IMR-90 (cell line): Measurements from ENCODE around the gene FBXO15.

Experiments used
- BHLHE40 ChIP-seq: fragments of 150-350 bp; IDR thresholded peaks from 2 replicates; pipeline ENCODE4 v1.6.1; 2016; ENCODE audit warnings: mild to moderate bottlenecking, low read depth, low read length
- CEBPB ChIP-seq: IDR thresholded peaks from 2 replicates; pipeline ENCODE4 v1.6.1; 2012; ENCODE audit warnings: low read depth, low read length, improper control_type of control experiment
- CTCF ChIP-seq: conservative IDR thresholded peaks from 2 replicates; pipeline ENCODE4 v1.5.1; 2012; ENCODE audit warnings: mild to moderate bottlenecking, low read depth, low read length, improper control_type of control experiment
- ELK1 ChIP-seq: fragments of 150-350 bp; IDR thresholded peaks from 2 replicates; pipeline ENCODE4 v1.6.1; 2016; ENCODE audit warnings: low read depth, mild to moderate bottlenecking, low read length, moderate library complexity, borderline replicate concordance
- MAFK ChIP-seq: IDR thresholded peaks from 2 replicates; pipeline ENCODE4 v1.6.1; 2012; ENCODE audit warnings: low read depth, low read length, improper control_type of control experiment
- MAZ ChIP-seq: IDR thresholded peaks from 2 replicates; pipeline ENCODE4 v1.6.1; 2012; ENCODE audit warnings: low read depth, mild to moderate bottlenecking, low read length, improper control_type of control experiment, moderate library complexity, borderline replicate concordance
- MXI1 ChIP-seq: IDR thresholded peaks from 2 replicates; pipeline ENCODE4 v1.6.1; 2012; ENCODE audit warnings: low read depth, mild to moderate bottlenecking, low read length, moderate library complexity, borderline replicate concordance
- NFE2L2 ChIP-seq: fragments of 150-350 bp; IDR thresholded peaks from 2 replicates; pipeline ENCODE4 v1.6.1; 2016; ENCODE audit warnings: low read depth, mild to moderate bottlenecking, low read length
- POLR2A ChIP-seq: IDR thresholded peaks from 2 replicates; pipeline ENCODE4 v1.6.1; 2012; ENCODE audit warnings: mild to moderate bottlenecking, low read depth, low read length
- RAD21 ChIP-seq: IDR thresholded peaks from 2 replicates; pipeline ENCODE4 v1.6.1; 2012; ENCODE audit warnings: low read length, improper control_type of control experiment
- RCOR1 ChIP-seq: IDR thresholded peaks from 2 replicates; pipeline ENCODE4 v1.6.1; 2012; ENCODE audit warnings: mild to moderate bottlenecking, low read length, improper control_type of control experiment; ENCODE audit not compliant: insufficient replicate concordance
- RFX5 ChIP-seq: IDR thresholded peaks from 2 replicates; pipeline ENCODE4 v1.8.0; 2012; ENCODE audit warnings: low read depth, mild to moderate bottlenecking, low read length, moderate library complexity
- SMC3 ChIP-seq: fragments of 150-350 bp; IDR thresholded peaks from 2 replicates; pipeline ENCODE4 v1.6.1; 2016; ENCODE audit warnings: low read depth, mild to moderate bottlenecking, antibody characterized with exemption, low read length, moderate library complexity

GRCh38 chr18:74029161-74029560, 118.5 kb downstream of the FBXO15 start:
- TF ChIP-seq POLR2A (no peak), CTCF (no peak), MXI1 (no peak), CEBPB (no peak), NFE2L2 (no peak), MAFK (no peak), RCOR1 (no peak), BHLHE40 (no peak), RFX5 (no peak), MAZ (no peak), ELK1 (no peak), RAD21 (no peak), SMC3 (no peak)
